K562 (cell line): ENCODE measurements around the gene ULBP1. TPM values are rescaled to one million over a fixed set of nuclear protein-coding genes. Genes with fewer than 3 reads are reported as not detected.
A peak's percentile ranks its signal among the peaks of the same experiment; 100 is the strongest.

Source experiments
- ATAC-seq: fragments of 200-7000 bp; cut with Tn5 transposase; 3 replicates; pipeline ENCODE4 v1.9.1; 2020; ENCODE audit warnings: moderate library complexity
- BruUV-seq: library from RNA; stranded (reverse); fragments of 400-500 nt; replicated peaks from 2 replicates; lab custom pipeline; 2021; lab: Mats Ljungman, UMichigan
- CTCF ChIA-PET: fragments of 300-600 bp; formaldehyde crosslinking; extraction: SDS; loops from one replicate; lab custom pipeline; 2021; ENCODE audit warnings: low intra/inter-chr PET ratio; lab: Yijun Ruan, JAX
- POLR2A ChIA-PET: fragments of 300-600, 350-650 bp; sonication (Branson Sonifier 250); formaldehyde crosslinking; extraction: SDS; loops from one replicate; lab custom pipeline; 2021; ENCODE audit warnings: antibody characterized with exemption, inconsistent platforms; lab: Yijun Ruan, JAX
- DNase-seq, 4 experiments: peaks; one replicate each; pipeline versions ENCODE4 v3.0.0 to v3.0.0-alpha.2; 2011 to 2018; ENCODE audit warnings: low spot score in 3 of 4, mixed read lengths in 3 of 4; ENCODE audit errors: extremely low read depth in 1 of 4
- FAIRE-seq: peaks from 2 replicates; lab custom pipeline; 2011; peaks lifted over from hg19 to GRCh38; lab: Jason Lieb, UNC
- H2AFZ ChIP-seq: 2 replicates; pipeline ENCODE4 v1.6.0; 2011; ENCODE audit warnings: low read depth, low read length, control low read depth, inconsistent platforms
- H3K27ac ChIP-seq: fragments of 200-600 bp; 3 replicates; pipeline ENCODE4 v1.8.0; 2011; ENCODE audit warnings: low read depth, mild to moderate bottlenecking, control low read depth, inconsistent platforms, low read length, moderate library complexity, mixed read lengths; ENCODE audit errors: extremely low read depth
- H3K27me3 ChIP-seq, 2 experiments: fragments of 300-600 bp in 1 of 2; 2 replicates in 1 of 2; 3 replicates in 1 of 2; pipeline versions ENCODE4 v1.6.0 to v1.8.0; 2011; ENCODE audit warnings: inconsistent platforms in 2 of 2, low read length in 2 of 2, mild to moderate bottlenecking in 1 of 2, mixed read lengths in 1 of 2, moderate library complexity in 1 of 2; ENCODE audit not compliant: control insufficient read depth in 2 of 2, insufficient read depth in 2 of 2
- H3K36me3 ChIP-seq: fragments of 300-600 bp; 3 replicates; pipeline ENCODE4 v1.8.0; 2011; ENCODE audit warnings: mild to moderate bottlenecking, low read length, inconsistent platforms; ENCODE audit not compliant: control insufficient read depth, insufficient read depth
- H3K4me1 ChIP-seq, 2 experiments: fragments of 200-600 bp in 1 of 2; replicated peaks in 1 of 2; 2 replicates in 1 of 2; 3 replicates in 1 of 2; pipeline versions ENCODE4 v1.5.1 to v1.8.0; 2011; ENCODE audit warnings: inconsistent platforms in 2 of 2, low read length in 2 of 2, mild to moderate bottlenecking in 1 of 2, mixed read lengths in 1 of 2, moderate library complexity in 1 of 2; ENCODE audit not compliant: control insufficient read depth in 2 of 2, insufficient read depth in 2 of 2
- H3K4me2 ChIP-seq: 2 replicates; pipeline ENCODE4 v1.6.1; 2011; ENCODE audit warnings: low read length, control low read depth, inconsistent platforms, mixed read lengths; ENCODE audit not compliant: insufficient read depth
- H3K4me3 ChIP-seq: fragments of 200-600 bp; sonication (generic), shearing (Covaris generic); 2 replicates; pipeline ENCODE4 v1.5.1; 2016; ENCODE audit warnings: control low read depth, inconsistent platforms
- H3K79me2 ChIP-seq: fragments of 200-600 bp; 3 replicates; pipeline ENCODE4 v1.8.0; 2011; ENCODE audit warnings: low read length, inconsistent platforms; ENCODE audit not compliant: control insufficient read depth, insufficient read depth
- H3K9ac ChIP-seq, 2 experiments: 2 replicates each; pipeline versions ENCODE4 v1.6.0 to v1.6.1; 2011; ENCODE audit warnings: low read depth in 2 of 2, low read length in 2 of 2, control low read depth in 1 of 2, inconsistent platforms in 1 of 2, mild to moderate bottlenecking in 1 of 2, mixed read lengths in 1 of 2; ENCODE audit not compliant: insufficient read depth in 1 of 2
- H3K9me1 ChIP-seq: one replicate; pipeline ENCODE4 v1.6.0; 2011; ENCODE audit warnings: inconsistent platforms, mild to moderate bottlenecking, low read length, moderate library complexity; ENCODE audit not compliant: control insufficient read depth, insufficient read depth
- H3K9me3 ChIP-seq: replicated peaks from 2 replicates; pipeline ENCODE4 v1.5.1; 2011; ENCODE audit warnings: low read depth, low read length, inconsistent platforms; ENCODE audit not compliant: control insufficient read depth, insufficient read depth
- H4K20me1 ChIP-seq: replicated peaks from 2 replicates; pipeline ENCODE4 v1.6.1; 2011; ENCODE audit warnings: low read length, inconsistent platforms, mixed read lengths; ENCODE audit not compliant: control insufficient read depth, insufficient read depth
- CLOCK ChIP-seq: fragments of 250-450 bp; sonication (Bioruptor Pico); IDR thresholded peaks from 2 replicates; pipeline ENCODE4 v1.4.0; 2020; ENCODE audit warnings: mild to moderate bottlenecking, moderate library complexity, borderline replicate concordance
- COPS2 ChIP-seq: fragments of 450-650 bp; conservative IDR thresholded peaks from 2 replicates; pipeline ENCODE4 v1.6.1; 2016; ENCODE audit warnings: mild to moderate bottlenecking, moderate library complexity
- DPF2 ChIP-seq: fragments of 450-650 bp; IDR thresholded peaks from 2 replicates; pipeline ENCODE4 v1.6.1; 2016
- E2F1 ChIP-seq: sonication (generic); formaldehyde crosslinking; IDR thresholded peaks from 2 replicates; pipeline ENCODE4 v1.8.1; 2023; ENCODE audit warnings: mild to moderate bottlenecking, missing genetic modification reagents, moderate library complexity
- ESRRA ChIP-seq: fragments of 450-650 bp; IDR thresholded peaks from 2 replicates; pipeline ENCODE4 v1.6.1; 2014; ENCODE audit warnings: low read depth, mild to moderate bottlenecking, moderate library complexity, borderline replicate concordance
- ETV5 ChIP-seq: sonication (generic); formaldehyde crosslinking; IDR thresholded peaks from 2 replicates; pipeline ENCODE4 v1.4.0; 2020; ENCODE audit warnings: low read depth, mild to moderate bottlenecking, missing genetic modification reagents
- GABPA ChIP-seq: fragments of 200-800 bp; sonication (Bioruptor generic); conservative IDR thresholded peaks from 2 replicates; pipeline ENCODE4 v1.6.1; 2016; ENCODE audit warnings: low read depth, missing genetic modification characterization, missing compliant biosample characterization
- GATAD2B ChIP-seq: fragments of 450-650 bp; IDR thresholded peaks from 2 replicates; pipeline ENCODE4 v1.6.1; 2017; ENCODE audit warnings: mild to moderate bottlenecking, borderline replicate concordance
- JUND ChIP-seq, 2 experiments: IDR thresholded peaks; 2 replicates in 1 of 2; 3 replicates in 1 of 2; pipeline ENCODE4 v1.6.1; 2011; ENCODE audit warnings: borderline replicate concordance in 2 of 2, low read depth in 2 of 2, low read length in 2 of 2, improper control_type of control experiment in 1 of 2, missing biosample characterization in 1 of 2, missing genetic modification characterization in 1 of 2, missing genetic modification reagents in 1 of 2
- NFIX ChIP-seq: fragments of 250-450 bp; sonication (Bioruptor Pico); IDR thresholded peaks from 2 replicates; pipeline ENCODE4 v1.4.0; 2020; ENCODE audit warnings: low read depth, mild to moderate bottlenecking, moderate library complexity
- NR2F6 ChIP-seq: fragments of 450-650 bp; formaldehyde crosslinking; IDR thresholded peaks from 2 replicates; pipeline ENCODE4 v1.4.0; 2020; ENCODE audit warnings: mild to moderate bottlenecking
- PHTF2 ChIP-seq: fragments of 250-450 bp; sonication (Bioruptor Pico); IDR thresholded peaks from 2 replicates; pipeline ENCODE4 v1.5.0; 2021; ENCODE audit warnings: mild to moderate bottlenecking
- ZNF395 ChIP-seq: fragments of 200-800 bp; sonication (Bioruptor generic); IDR thresholded peaks from 2 replicates; pipeline ENCODE4 v1.6.1; 2017; ENCODE audit warnings: missing genetic modification characterization, missing compliant biosample characterization
- ZSCAN29 ChIP-seq: fragments of 450-650 bp; IDR thresholded peaks from 2 replicates; pipeline ENCODE4 v1.6.1; 2017
- WGBS: fragments of 100-300 bp; shearing (Covaris generic); methylation state at CpG from one replicate; pipeline ENCODE4 v1.1.6; 2016; ENCODE audit warnings: low coverage, mixed read lengths; ENCODE audit not compliant: insufficient coverage; ENCODE audit errors: missing lambda C conversion rate; 5-methylcytosine and 5-hydroxymethylcytosine counted together
- in situ Hi-C: fragments of 300-500 bp; cut with MboI; formaldehyde crosslinking; loops from 4 replicates; pipeline ENCODE4 v1.15.0; 2018; ENCODE audit warnings: inconsistent platforms, mixed read lengths
- intact Hi-C: fragments of 100-400 bp; cut with micrococcal nuclease; formaldehyde crosslinking; loops from 2 replicates; pipeline ENCODE4 v1.14.2; 2022
- polyA plus RNA-seq, 8 experiments: library from polyadenylated mRNA; depleted of rRNA in 4 of 8; stranded (reverse) in 5 of 8; unstranded in 3 of 8; fragments of >200 nt; fragmentation: Nextera tagmentation in 2 of 8; fragmentation: Illumina TruSeq in 1 of 8; extraction: Ambion mirVana in 2 of 8; extraction: Trizol in 1 of 8; gene quantifications; 2 replicates each; pipeline versions ENCODE4 v1.2.1 to v1.2.3, GENCODE V29; 2011 to 2014; ENCODE audit warnings: inconsistent platforms in 1 of 8, missing spikeins in 1 of 8
- total RNA-seq, 7 experiments: library from RNA; depleted of rRNA in 6 of 7; stranded (reverse); fragments of >200 nt in 6 of 7; fragmentation: Illumina TruSeq in 2 of 7; extraction: Trizol in 2 of 7; gene quantifications; 2 replicates each; pipeline versions ENCODE4 v1.2.1 to v1.2.3, GENCODE V29; 2011 to 2021; ENCODE audit warnings: low replicate concordance in 1 of 7

The ULBP1 gene
- total and polyA plus RNA-seq, 9 of the 15 experiments (the other 6 are each of a cell fraction or from before 2014, with no cell fraction given), result 0.33 to 6.0 (median 2.5) TPM

GRCh38 chr6:149938571-149939355 lies 25.0 kb upstream of the ULBP1 start:
- CTCF ChIA-PET, result interaction anchor here (0.6 kb wide), 1 partner anchor 117 kb away, joined by 3 read pairs; no protein-coding TSS in a partner anchor
- H3K4me1 ChIP-seq, result peaks cover 0 to 26% of the 10 kb centered on the region in 2 experiments; a peak in 2 of 5 replicates
- no peak for ATAC-seq
- no TSS peak for BruUV-seq
- no peaks in the 10 kb centered on the region for H4K20me1 ChIP-seq
- peak overlapping the region; percentile 83 for H2AFZ ChIP-seq
- WGBS, result 5% methylated on average over 52 of the region's 58 CpGs
- H3K9me1 ChIP-seq, result no peaks in the 10 kb centered on the region
- H3K79me2 ChIP-seq, result no peaks in the 10 kb centered on the region
- DNase-seq, result peak in 1 of 4 experiments; percentile 14
- no peak for FAIRE-seq
- no peaks in the 10 kb centered on the region for H3K9me3 ChIP-seq
- intact Hi-C loops (loop anchor here (10.0 kb wide), 1 partner anchor 336 kb away; no protein-coding TSS in a partner anchor), in situ Hi-C loops (loop anchor here (5.0 kb wide), 1 partner anchor 69 kb away; no protein-coding TSS in a partner anchor)
- H3K36me3 ChIP-seq, result no peaks in the 10 kb centered on the region
- peak overlapping the region; percentile 19 for H3K4me3 ChIP-seq
- peak overlapping the region in 1 of 2 experiments; percentile 87; a peak in 3 of 4 replicates for H3K9ac ChIP-seq
- no peak overlapping the region for H3K27ac ChIP-seq
- H3K27me3 ChIP-seq, result peaks cover 14 to 65% of the 10 kb centered on the region in 2 experiments; a peak in 4 of 5 replicates
- peak overlapping the region; percentile 51 for H3K4me2 ChIP-seq
- POLR2A ChIA-PET, result interaction anchor here (0.6 to 0.7 kb wide), 2 partner anchors 33 to 419 kb away, joined by 3 read pairs; no protein-coding TSS in a partner anchor
- TF ChIP-seq JUND (IDR thresholded peaks at IDR 0.05; ENCODE audit: borderline replicate concordance, low read depth, low read length) (no peak), JUND (tag; IDR thresholded peaks at IDR 0.05; ENCODE audit: borderline replicate concordance, low read depth, low read length) (no peak), PHTF2 (CRISPR knock-in tag) (no peak), GATAD2B (no peak), CLOCK (CRISPR knock-in tag) (no peak), GABPA (tag) (no peak), COPS2 (no peak), NFIX (CRISPR knock-in tag) (no peak), ZSCAN29 (0 out of 2 replicates have a peak, but pooled peaks have one; percentile 22), ESRRA (no peak), ZNF395 (CRISPR knock-in tag) (no peak), E2F1 (CRISPR knock-in tag) (no peak), DPF2 (no peak), NR2F6 (no peak), ETV5 (CRISPR knock-in tag) (0 out of 2 replicates have a peak, but pooled peaks have one; percentile 12)
